SK-N-SH (cell line): ENCODE measurements around the gene MGAT5. TPM values are rescaled to one million over a fixed set of nuclear protein-coding genes. Genes with fewer than 3 reads are reported as not detected.

ENCODE experiments used
- CTCF ChIA-PET: fragments of 300-600, 350-600 bp; formaldehyde crosslinking; extraction: SDS; loops from one replicate; lab custom pipeline; 2021; lab: Yijun Ruan, JAX
- POLR2A ChIA-PET: fragments of 350-600 bp; sonication (Branson Sonifier 250); formaldehyde crosslinking; extraction: SDS; loops from one replicate; lab custom pipeline; 2020; ENCODE audit warnings: antibody characterized with exemption, inconsistent platforms; lab: Yijun Ruan, JAX
- DNase-seq: peaks from one replicate; pipeline ENCODE4 v3.0.0; 2012
- H2AFZ ChIP-seq: fragments of 200-600 bp; sonication (generic); 2 replicates; pipeline ENCODE4 v1.8.1; 2016; ENCODE audit warnings: antibody characterized with exemption, mild to moderate bottlenecking, low read depth
- H3F3A ChIP-seq: fragments of 200-600 bp; sonication (generic); replicated peaks from 2 replicates; pipeline ENCODE3; 2016; ENCODE audit warnings: antibody characterized with exemption, mild to moderate bottlenecking; ENCODE audit not compliant: insufficient read depth
- H3K27ac ChIP-seq, 2 experiments: fragments of 200-500 bp in 1 of 2; fragments of 200-600 bp in 1 of 2; sonication (Bioruptor generic) in 1 of 2; sonication (generic), shearing (Covaris generic) in 1 of 2; 2 replicates each; pipeline versions ENCODE4 v1.5.1 to v1.6.1; 2014 to 2016; ENCODE audit warnings: low read depth in 2 of 2, inconsistent platforms in 1 of 2, low read length in 1 of 2, mild to moderate bottlenecking in 1 of 2, mixed read lengths in 1 of 2
- H3K27me3 ChIP-seq: fragments of 200-600 bp; sonication (generic), shearing (Covaris generic); 2 replicates; pipeline ENCODE4 v1.6.1; 2016; ENCODE audit warnings: mixed run types; ENCODE audit not compliant: insufficient read depth
- H3K36me3 ChIP-seq, 2 experiments: fragments of 200-500 bp in 1 of 2; fragments of 200-600 bp in 1 of 2; sonication (Bioruptor generic) in 1 of 2; sonication (generic) in 1 of 2; replicated peaks in 1 of 2; 2 replicates each; pipeline versions ENCODE3 to v1.5.1; 2014 to 2016; ENCODE audit warnings: low read length in 1 of 2, mild to moderate bottlenecking in 1 of 2; ENCODE audit not compliant: insufficient read depth in 2 of 2, control insufficient read depth in 1 of 2
- H3K4me1 ChIP-seq, 2 experiments: fragments of 200-500 bp in 1 of 2; fragments of 200-600 bp in 1 of 2; sonication (Bioruptor generic) in 1 of 2; sonication (generic), shearing (Covaris generic) in 1 of 2; 2 replicates each; pipeline versions ENCODE4 v1.5.1 to v1.6.1; 2014 to 2016; ENCODE audit warnings: low read depth in 1 of 2, low read length in 1 of 2, mixed run types in 1 of 2; ENCODE audit not compliant: insufficient read depth in 2 of 2, control insufficient read depth in 1 of 2
- H3K4me2 ChIP-seq: fragments of 200-600 bp; sonication (generic), shearing (Covaris generic); 2 replicates; pipeline ENCODE4 v1.6.1; 2017; ENCODE audit warnings: mixed run types
- H3K4me3 ChIP-seq, 2 experiments: fragments of 200-500 bp in 1 of 2; fragments of 200-600 bp in 1 of 2; sonication (Bioruptor generic) in 1 of 2; sonication (generic), shearing (Covaris generic) in 1 of 2; 2 replicates each; pipeline versions ENCODE4 v1.5.1 to v1.8.1; 2014 to 2016; ENCODE audit warnings: low read depth in 2 of 2, inconsistent platforms in 1 of 2, low read length in 1 of 2, mild to moderate bottlenecking in 1 of 2, mixed read lengths in 1 of 2, moderate library complexity in 1 of 2
- H3K79me2 ChIP-seq: fragments of 200-600 bp; sonication (generic); 2 replicates; pipeline ENCODE4 v1.8.1; 2017; ENCODE audit warnings: mild to moderate bottlenecking; ENCODE audit not compliant: insufficient read depth
- H3K9ac ChIP-seq: fragments of 200-600 bp; sonication (generic); 2 replicates; pipeline ENCODE4 v1.6.1; 2017; ENCODE audit warnings: mixed run types
- H3K9me2 ChIP-seq: fragments of 200-600 bp; sonication (generic); 2 replicates; pipeline ENCODE4 v1.6.1; 2017; ENCODE audit warnings: mixed run types
- H3K9me3 ChIP-seq: fragments of 200-600 bp; sonication (generic); 2 replicates; pipeline ENCODE4 v1.6.1; 2017; ENCODE audit warnings: mixed run types, mild to moderate bottlenecking, moderate library complexity
- H4K20me1 ChIP-seq: fragments of 200-600 bp; sonication (generic); 2 replicates; pipeline ENCODE4 v1.6.1; 2017; ENCODE audit warnings: mild to moderate bottlenecking, mixed run types; ENCODE audit not compliant: insufficient read depth
- ELF1 ChIP-seq: IDR thresholded peaks from 2 replicates; pipeline ENCODE4 v1.4.0; 2012
- EP300 ChIP-seq, 2 experiments: IDR thresholded peaks; 2 replicates each; pipeline versions ENCODE4 v1.4.0 to v1.6.1; 2012; ENCODE audit warnings: borderline replicate concordance in 1 of 2, low read depth in 1 of 2, low read length in 1 of 2
- EZH2phosphoT487 ChIP-seq: fragments of 200-600 bp; sonication (generic); IDR thresholded peaks from 2 replicates; pipeline ENCODE4 v1.6.1; 2017; ENCODE audit warnings: low read depth, mixed run types, mild to moderate bottlenecking, antibody characterized with exemption, moderate library complexity, borderline replicate concordance
- FOSL2 ChIP-seq: IDR thresholded peaks from 2 replicates; pipeline ENCODE4 v1.4.0; 2012; ENCODE audit warnings: low read depth, mild to moderate bottlenecking, moderate library complexity, borderline replicate concordance
- FOXJ3 ChIP-seq: sonication (generic); formaldehyde crosslinking; IDR thresholded peaks from 2 replicates; pipeline ENCODE4 v1.5.1; 2020; ENCODE audit warnings: mild to moderate bottlenecking, missing genetic modification reagents
- FOXM1 ChIP-seq: IDR thresholded peaks from 2 replicates; pipeline ENCODE4 v1.4.0; 2012; ENCODE audit warnings: low read depth, mild to moderate bottlenecking
- IRF3 ChIP-seq: fragments of 150-350 bp; IDR thresholded peaks from 2 replicates; pipeline ENCODE4 v1.6.1; 2016; ENCODE audit warnings: mild to moderate bottlenecking, low read depth, low read length
- JUND ChIP-seq: IDR thresholded peaks from 2 replicates; pipeline ENCODE4 v1.4.0; 2012
- MEF2A ChIP-seq: IDR thresholded peaks from 2 replicates; pipeline ENCODE4 v1.4.0; 2012; ENCODE audit warnings: low read depth, borderline replicate concordance
- POLR2AphosphoS5 ChIP-seq: IDR thresholded peaks from 2 replicates; pipeline ENCODE4 v1.6.1; 2012; ENCODE audit warnings: low read depth, low read length
- RXRA ChIP-seq: IDR thresholded peaks from 2 replicates; pipeline ENCODE4 v1.4.0; 2012; ENCODE audit warnings: low read depth, mild to moderate bottlenecking, borderline replicate concordance
- SIN3A ChIP-seq: IDR thresholded peaks from 2 replicates; pipeline ENCODE4 v1.6.1; 2012; ENCODE audit warnings: low read depth, mild to moderate bottlenecking, low read length, moderate library complexity, borderline replicate concordance
- SMC3 ChIP-seq: IDR thresholded peaks from 2 replicates; pipeline ENCODE4 v1.6.1; 2012; ENCODE audit warnings: low read depth, low read length, improper control_type of control experiment
- TAF1 ChIP-seq: IDR thresholded peaks from 2 replicates; pipeline ENCODE4 v1.6.1; 2012; ENCODE audit warnings: low read depth, mild to moderate bottlenecking, low read length, moderate library complexity, borderline replicate concordance
- WGBS: methylation state at CpG from one replicate; pipeline ENCODE4 v1.1.6; 2017; ENCODE audit warnings: low lambda C conversion rate; 5-methylcytosine and 5-hydroxymethylcytosine counted together
- polyA plus RNA-seq, 3 experiments: library from polyadenylated mRNA; depleted of rRNA; stranded (reverse); fragments of >200 nt; gene quantifications; 2 replicates each; pipeline ENCODE4 v1.2.3, GENCODE V29; 2012
- TF ChIP-seq, protein P1 (sequence below): IDR thresholded peaks from 2 replicates; pipeline ENCODE4 v1.6.1; 2012; ENCODE audit warnings: mild to moderate bottlenecking, low read depth, low read length, moderate library complexity
- TF ChIP-seq, protein P2 (sequence below): IDR thresholded peaks from 2 replicates; pipeline ENCODE4 v1.4.0; 2012; ENCODE audit warnings: low read depth, borderline replicate concordance
- TF ChIP-seq, protein P3 (sequence below): fragments of 150-350 bp; IDR thresholded peaks from 2 replicates; pipeline ENCODE4 v1.6.1; 2017; ENCODE audit warnings: antibody characterized with exemption, low read length, low read depth, borderline replicate concordance

The MGAT5 gene
- polyA plus RNA-seq, 1 of the 3 experiments (the other 2 are of a cell fraction), result 18.2 TPM

DNA sequence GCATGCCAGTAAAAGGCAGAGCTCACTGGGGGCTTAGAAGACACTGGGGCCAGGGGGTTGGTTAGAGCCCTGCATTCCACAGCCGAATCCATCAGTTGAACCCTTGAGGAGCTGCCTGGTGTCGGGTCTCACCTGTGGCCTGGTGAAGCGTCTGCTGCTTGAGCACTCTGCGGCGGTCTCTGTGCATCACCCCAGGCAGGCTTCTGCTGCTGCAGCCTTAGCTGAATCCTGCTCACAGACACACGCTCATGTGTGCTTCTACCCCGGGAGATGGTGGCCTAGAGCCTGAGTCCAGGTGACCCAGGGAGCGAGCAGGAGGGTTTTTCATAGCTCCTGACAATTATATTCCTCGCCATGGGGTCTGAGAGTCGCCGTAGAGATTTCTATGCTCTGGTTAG, 192.1 kb downstream of the MGAT5 start:
- WGBS, result 86% methylated on average over 10 of the region's 11 CpGs
- Histone ChIP-seq H3K9ac (no peak overlapping the region), H3K27me3 (no peaks in the 10 kb centered on the region), H3K79me2 (no peaks in the 10 kb centered on the region), H3K9me2 (no peaks in the 10 kb centered on the region), H3K36me3 (peaks cover 0 to 10% of the 10 kb centered on the region in 2 experiments), H3K4me2 (no peak overlapping the region), H3K27ac (no peak overlapping the region; a peak in 1 of 4 replicates), H3K9me3 (no peaks in the 10 kb centered on the region), H2AFZ (no peak overlapping the region), H4K20me1 (no peaks in the 10 kb centered on the region), H3K4me1 (peaks cover 5 to 19% of the 10 kb centered on the region in 2 experiments; a peak in 1 of 4 replicates), H3K4me3 (no peak overlapping the region), H3F3A (no peaks in the 10 kb centered on the region)
- DNase-seq, result no peak
- ChIA-PET POLR2A (interaction anchor here (1.2 kb wide), 1 partner anchor 326 kb away, joined by 3 read pairs; no protein-coding TSS in a partner anchor), CTCF (interaction anchor here (1.0 to 6.9 kb wide), 5 partner anchors 34 to 453 kb away, joined by 3 to 63 read pairs (median 5); no protein-coding TSS in a partner anchor)
- TF ChIP-seq MEF2A, result no peak
- TF ChIP-seq FOXJ3 (CRISPR knock-in tag), result no peak
- TF ChIP-seq JUND, result no peak
- TF ChIP-seq, protein P1, sequence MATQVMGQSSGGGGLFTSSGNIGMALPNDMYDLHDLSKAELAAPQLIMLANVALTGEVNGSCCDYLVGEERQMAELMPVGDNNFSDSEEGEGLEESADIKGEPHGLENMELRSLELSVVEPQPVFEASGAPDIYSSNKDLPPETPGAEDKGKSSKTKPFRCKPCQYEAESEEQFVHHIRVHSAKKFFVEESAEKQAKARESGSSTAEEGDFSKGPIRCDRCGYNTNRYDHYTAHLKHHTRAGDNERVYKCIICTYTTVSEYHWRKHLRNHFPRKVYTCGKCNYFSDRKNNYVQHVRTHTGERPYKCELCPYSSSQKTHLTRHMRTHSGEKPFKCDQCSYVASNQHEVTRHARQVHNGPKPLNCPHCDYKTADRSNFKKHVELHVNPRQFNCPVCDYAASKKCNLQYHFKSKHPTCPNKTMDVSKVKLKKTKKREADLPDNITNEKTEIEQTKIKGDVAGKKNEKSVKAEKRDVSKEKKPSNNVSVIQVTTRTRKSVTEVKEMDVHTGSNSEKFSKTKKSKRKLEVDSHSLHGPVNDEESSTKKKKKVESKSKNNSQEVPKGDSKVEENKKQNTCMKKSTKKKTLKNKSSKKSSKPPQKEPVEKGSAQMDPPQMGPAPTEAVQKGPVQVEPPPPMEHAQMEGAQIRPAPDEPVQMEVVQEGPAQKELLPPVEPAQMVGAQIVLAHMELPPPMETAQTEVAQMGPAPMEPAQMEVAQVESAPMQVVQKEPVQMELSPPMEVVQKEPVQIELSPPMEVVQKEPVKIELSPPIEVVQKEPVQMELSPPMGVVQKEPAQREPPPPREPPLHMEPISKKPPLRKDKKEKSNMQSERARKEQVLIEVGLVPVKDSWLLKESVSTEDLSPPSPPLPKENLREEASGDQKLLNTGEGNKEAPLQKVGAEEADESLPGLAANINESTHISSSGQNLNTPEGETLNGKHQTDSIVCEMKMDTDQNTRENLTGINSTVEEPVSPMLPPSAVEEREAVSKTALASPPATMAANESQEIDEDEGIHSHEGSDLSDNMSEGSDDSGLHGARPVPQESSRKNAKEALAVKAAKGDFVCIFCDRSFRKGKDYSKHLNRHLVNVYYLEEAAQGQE, result no peak
- no peak for TF ChIP-seq POLR2AphosphoS5
- no peak for TF ChIP-seq FOSL2
- TF ChIP-seq SMC3, result no peak
- no peak for TF ChIP-seq EP300 (IDR thresholded peaks at IDR 0.05; ENCODE audit: borderline replicate concordance in 1 of 2, low read depth in 1 of 2, low read length in 1 of 2)
- TF ChIP-seq EZH2phosphoT487, result no peak
- TF ChIP-seq SIN3A, result no peak
- TF ChIP-seq TAF1, result no peak
- no peak for TF ChIP-seq IRF3
- TF ChIP-seq, protein P2, sequence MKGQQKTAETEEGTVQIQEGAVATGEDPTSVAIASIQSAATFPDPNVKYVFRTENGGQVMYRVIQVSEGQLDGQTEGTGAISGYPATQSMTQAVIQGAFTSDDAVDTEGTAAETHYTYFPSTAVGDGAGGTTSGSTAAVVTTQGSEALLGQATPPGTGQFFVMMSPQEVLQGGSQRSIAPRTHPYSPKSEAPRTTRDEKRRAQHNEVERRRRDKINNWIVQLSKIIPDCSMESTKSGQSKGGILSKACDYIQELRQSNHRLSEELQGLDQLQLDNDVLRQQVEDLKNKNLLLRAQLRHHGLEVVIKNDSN, result no peak
- TF ChIP-seq, protein P3, sequence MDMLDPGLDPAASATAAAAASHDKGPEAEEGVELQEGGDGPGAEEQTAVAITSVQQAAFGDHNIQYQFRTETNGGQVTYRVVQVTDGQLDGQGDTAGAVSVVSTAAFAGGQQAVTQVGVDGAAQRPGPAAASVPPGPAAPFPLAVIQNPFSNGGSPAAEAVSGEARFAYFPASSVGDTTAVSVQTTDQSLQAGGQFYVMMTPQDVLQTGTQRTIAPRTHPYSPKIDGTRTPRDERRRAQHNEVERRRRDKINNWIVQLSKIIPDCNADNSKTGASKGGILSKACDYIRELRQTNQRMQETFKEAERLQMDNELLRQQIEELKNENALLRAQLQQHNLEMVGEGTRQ, result no peak
- no peak for TF ChIP-seq RXRA
- no peak for TF ChIP-seq ELF1
- no peak for TF ChIP-seq FOXM1
